GM19452 (cell line): ENCODE measurements around the gene RIMBP2.
"Not testable (repeated sequence)": the region's sequence is repeated elsewhere in the genome, so short reads cannot be mapped to it uniquely, and the experiment has no call there.

ENCODE experiments used
- ATAC-seq: cut with Tn5 transposase; IDR thresholded peaks from one replicate; pipeline ENCODE4 v1.9.1; 2021; ENCODE audit not compliant: unreplicated experiment

Gene RIMBP2

GRCh38 chr12:130707571-130707891, 8.6 kb downstream of the RIMBP2 start:
- no peak for ATAC-seq

- ATAC-seq, result no peak
Observed at GRCh38 chr12:130706885-130707570, 9.1 kb downstream of the RIMBP2 start.

- no peak for ATAC-seq
Observed at GRCh38 chr12:130706311-130706710, 9.8 kb downstream of the RIMBP2 start.

GRCh38 chr12:130705178-130705822, 10.8 kb downstream of the RIMBP2 start:
- no peak for ATAC-seq

GRCh38 chr12:130704606-130705005, 11.5 kb downstream of the RIMBP2 start:
- ATAC-seq, result no peak

GRCh38 chr12:130703733-130704375, 12.2 kb downstream of the RIMBP2 start:
- no peak for ATAC-seq

- ATAC-seq, result no peak
Observed at GRCh38 chr12:130702966-130703732, 12.9 kb downstream of the RIMBP2 start.

GRCh38 chr12:130701402-130701744, 14.7 kb downstream of the RIMBP2 start:
- no peak for ATAC-seq

GRCh38 chr12:130700492-130701401, 15.4 kb downstream of the RIMBP2 start:
- no peak for ATAC-seq

- ATAC-seq, result no peak
Observed at GRCh38 chr12:130698106-130698505, 18.0 kb downstream of the RIMBP2 start.

- ATAC-seq, result no peak
Observed at GRCh38 chr12:130696379-130697100, 19.6 kb downstream of the RIMBP2 start.

GRCh38 chr12:130695061-130695460, 21.0 kb downstream of the RIMBP2 start:
- ATAC-seq, result no peak

GRCh38 chr12:130689408-130690405, 26.4 kb downstream of the RIMBP2 start:
- ATAC-seq, result no peak

GRCh38 chr12:130688999-130689398, 27.1 kb downstream of the RIMBP2 start:
- not testable (repeated sequence) for ATAC-seq

GRCh38 chr12:130687796-130688778, 28.0 kb downstream of the RIMBP2 start:
- ATAC-seq, result no peak

- no peak for ATAC-seq
Observed at GRCh38 chr12:130687190-130687589, 28.9 kb downstream of the RIMBP2 start.

GRCh38 chr12:130686511-130686991, 29.5 kb downstream of the RIMBP2 start:
- no peak for ATAC-seq
